SU-DHL-6 (cell line): ENCODE results near the gene CFAP74.

ENCODE experiments used
- EZH2phosphoT487 ChIP-seq: fragments of 200-600 bp; sonication (generic), shearing (Covaris generic); conservative IDR thresholded peaks from 2 replicates; pipeline ENCODE4 v1.6.1; 2018; ENCODE audit warnings: mild to moderate bottlenecking, antibody characterized with exemption, low read length, moderate library complexity, mixed read lengths
- TF ChIP-seq, protein P1 (sequence below): fragments of 200-600 bp; sonication (generic); IDR thresholded peaks from one replicate; pipeline ENCODE4 v1.5.1; 2017; ENCODE audit warnings: antibody characterized with exemption, mild to moderate bottlenecking, low read length, moderate library complexity; ENCODE audit not compliant: insufficient read depth, poor library complexity, severe bottlenecking

DNA sequence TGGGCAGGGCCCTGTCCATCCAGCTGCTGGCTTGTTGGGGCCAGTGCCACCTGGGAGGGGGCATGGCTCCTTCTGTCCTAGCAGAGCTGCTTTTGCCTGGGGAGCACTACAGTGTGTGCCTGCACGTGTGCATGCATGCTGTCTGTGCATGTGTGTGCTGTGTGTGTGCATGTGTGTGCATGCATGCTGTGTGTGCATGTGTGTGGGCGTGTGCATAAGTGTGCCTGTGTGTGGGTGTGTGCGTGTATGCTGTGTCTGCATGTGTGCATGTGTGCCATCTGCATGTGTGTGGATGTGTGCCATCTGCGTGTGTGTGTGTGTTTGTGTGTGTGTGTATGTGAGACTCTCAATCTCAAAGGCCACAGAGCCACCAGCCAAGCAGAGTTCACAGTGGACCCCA is 38.3 kb upstream of the CFAP74 start:
- TF ChIP-seq EZH2phosphoT487 = no peak
- TF ChIP-seq, protein P1, sequence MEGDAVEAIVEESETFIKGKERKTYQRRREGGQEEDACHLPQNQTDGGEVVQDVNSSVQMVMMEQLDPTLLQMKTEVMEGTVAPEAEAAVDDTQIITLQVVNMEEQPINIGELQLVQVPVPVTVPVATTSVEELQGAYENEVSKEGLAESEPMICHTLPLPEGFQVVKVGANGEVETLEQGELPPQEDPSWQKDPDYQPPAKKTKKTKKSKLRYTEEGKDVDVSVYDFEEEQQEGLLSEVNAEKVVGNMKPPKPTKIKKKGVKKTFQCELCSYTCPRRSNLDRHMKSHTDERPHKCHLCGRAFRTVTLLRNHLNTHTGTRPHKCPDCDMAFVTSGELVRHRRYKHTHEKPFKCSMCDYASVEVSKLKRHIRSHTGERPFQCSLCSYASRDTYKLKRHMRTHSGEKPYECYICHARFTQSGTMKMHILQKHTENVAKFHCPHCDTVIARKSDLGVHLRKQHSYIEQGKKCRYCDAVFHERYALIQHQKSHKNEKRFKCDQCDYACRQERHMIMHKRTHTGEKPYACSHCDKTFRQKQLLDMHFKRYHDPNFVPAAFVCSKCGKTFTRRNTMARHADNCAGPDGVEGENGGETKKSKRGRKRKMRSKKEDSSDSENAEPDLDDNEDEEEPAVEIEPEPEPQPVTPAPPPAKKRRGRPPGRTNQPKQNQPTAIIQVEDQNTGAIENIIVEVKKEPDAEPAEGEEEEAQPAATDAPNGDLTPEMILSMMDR = no peak
